Ishikawa (cell line): Measurements from ENCODE around the gene DGKZ.

Source experiments
- CEBPB ChIP-seq: IDR thresholded peaks from 2 replicates; pipeline ENCODE4 v1.6.1; 2012
- CREB1 ChIP-seq: IDR thresholded peaks from 2 replicates; pipeline ENCODE4 v1.6.1; 2012; ENCODE audit warnings: low read depth
- EGR1 ChIP-seq: IDR thresholded peaks from 2 replicates; pipeline ENCODE4 v1.6.1; 2012
- EP300 ChIP-seq: IDR thresholded peaks from 2 replicates; pipeline ENCODE4 v1.6.1; 2012; ENCODE audit warnings: borderline replicate concordance
- FOXM1 ChIP-seq: IDR thresholded peaks from 2 replicates; pipeline ENCODE4 v1.6.1; 2012; ENCODE audit warnings: low read depth, borderline replicate concordance
- NFIC ChIP-seq: IDR thresholded peaks from 2 replicates; pipeline ENCODE4 v1.6.1; 2012
- RAD21 ChIP-seq: IDR thresholded peaks from 2 replicates; pipeline ENCODE4 v1.6.1; 2012; ENCODE audit warnings: low read depth
- TAF1 ChIP-seq: IDR thresholded peaks from 2 replicates; pipeline ENCODE4 v1.6.1; 2012; ENCODE audit warnings: low read depth, mild to moderate bottlenecking
- YY1 ChIP-seq: IDR thresholded peaks from 2 replicates; pipeline ENCODE4 v1.6.1; 2012; ENCODE audit warnings: low read depth
- ZBTB7A ChIP-seq: IDR thresholded peaks from 2 replicates; pipeline ENCODE4 v1.6.1; 2012; ENCODE audit warnings: low read depth
- TF ChIP-seq, protein P1 (sequence below): IDR thresholded peaks from 2 replicates; pipeline ENCODE4 v1.6.1; 2012
- TF ChIP-seq, protein P2 (sequence below): IDR thresholded peaks from 2 replicates; pipeline ENCODE4 v1.6.1; 2012

DNA sequence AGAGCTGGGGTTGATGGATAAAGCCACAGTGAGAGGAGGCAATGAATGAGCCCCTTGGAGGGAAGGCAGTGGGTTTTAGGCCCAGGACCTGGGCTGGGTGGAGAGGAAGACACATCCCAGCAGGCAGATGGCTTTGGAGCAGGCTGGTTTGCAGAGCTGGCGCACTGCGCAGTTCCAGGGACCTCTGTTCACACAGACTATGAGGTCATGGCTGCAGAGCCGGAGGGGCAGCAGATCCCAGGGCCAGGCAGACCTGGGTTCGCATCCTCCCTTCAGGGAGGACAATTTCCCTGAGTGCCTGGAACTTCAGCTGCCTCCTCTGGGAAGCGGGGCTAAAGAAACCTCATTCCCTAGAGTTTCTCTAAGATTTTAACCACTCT, 28.2 kb upstream of the DGKZ start:
- no peak for TF ChIP-seq EGR1
- TF ChIP-seq, protein P1, sequence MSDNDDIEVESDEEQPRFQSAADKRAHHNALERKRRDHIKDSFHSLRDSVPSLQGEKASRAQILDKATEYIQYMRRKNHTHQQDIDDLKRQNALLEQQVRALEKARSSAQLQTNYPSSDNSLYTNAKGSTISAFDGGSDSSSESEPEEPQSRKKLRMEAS: no peak
- TF ChIP-seq, protein P2, sequence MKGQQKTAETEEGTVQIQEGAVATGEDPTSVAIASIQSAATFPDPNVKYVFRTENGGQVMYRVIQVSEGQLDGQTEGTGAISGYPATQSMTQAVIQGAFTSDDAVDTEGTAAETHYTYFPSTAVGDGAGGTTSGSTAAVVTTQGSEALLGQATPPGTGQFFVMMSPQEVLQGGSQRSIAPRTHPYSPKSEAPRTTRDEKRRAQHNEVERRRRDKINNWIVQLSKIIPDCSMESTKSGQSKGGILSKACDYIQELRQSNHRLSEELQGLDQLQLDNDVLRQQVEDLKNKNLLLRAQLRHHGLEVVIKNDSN: no peak
- no peak for TF ChIP-seq CEBPB
- no peak for TF ChIP-seq CREB1
- TF ChIP-seq EP300: no peak
- no peak for TF ChIP-seq NFIC
- no peak for TF ChIP-seq ZBTB7A
- TF ChIP-seq RAD21: no peak
- TF ChIP-seq FOXM1: no peak
- TF ChIP-seq TAF1: no peak
- TF ChIP-seq YY1: no peak
